RCC 7860 (cell line): Measurements from ENCODE around the gene MYRIP.
"Not testable (repeated sequence)": the region's sequence is repeated elsewhere in the genome, so short reads cannot be mapped to it uniquely, and the experiment has no call there.

Experiments
- DNase-seq: peaks from one replicate; pipeline ENCODE4 v3.0.0-alpha.2; 2015; ENCODE audit warnings: low spot score
- FAIRE-seq: peaks from 2 replicates; lab custom pipeline; 2012; peaks lifted over from hg19 to GRCh38; lab: Jason Lieb, UNC

The MYRIP gene

GRCh38 chr3:40021338-40021737, 211.9 kb downstream of the MYRIP start:
- FAIRE-seq (no peak), DNase-seq (no peak)

DNA sequence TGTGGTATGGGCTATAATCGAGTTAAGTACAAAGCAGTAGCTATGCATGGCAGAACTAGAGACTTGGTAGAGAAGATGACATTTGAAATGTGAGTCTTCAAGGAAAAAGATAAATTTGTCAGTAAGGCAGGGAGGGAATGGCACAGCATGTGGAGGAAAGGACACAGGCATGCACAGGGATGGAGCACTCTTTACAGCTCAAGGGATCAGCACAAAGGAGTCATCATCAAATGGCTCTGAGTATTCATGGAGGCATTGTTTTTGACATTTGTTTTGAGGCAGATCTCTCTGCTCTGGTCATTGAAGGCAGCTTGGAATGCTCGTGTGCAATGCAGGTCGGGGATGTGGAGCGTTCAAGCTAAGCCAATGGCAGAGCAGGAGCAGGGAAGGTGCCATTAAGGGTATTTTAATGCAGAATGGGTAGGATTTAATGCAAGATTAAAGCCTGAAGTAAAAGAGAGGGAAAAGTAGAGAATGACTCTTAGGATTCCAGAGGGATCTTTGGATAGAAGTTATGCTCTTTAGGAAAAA, 213.0 kb downstream of the MYRIP start:
- DNase-seq (no peak), FAIRE-seq (no peak)

DNA sequence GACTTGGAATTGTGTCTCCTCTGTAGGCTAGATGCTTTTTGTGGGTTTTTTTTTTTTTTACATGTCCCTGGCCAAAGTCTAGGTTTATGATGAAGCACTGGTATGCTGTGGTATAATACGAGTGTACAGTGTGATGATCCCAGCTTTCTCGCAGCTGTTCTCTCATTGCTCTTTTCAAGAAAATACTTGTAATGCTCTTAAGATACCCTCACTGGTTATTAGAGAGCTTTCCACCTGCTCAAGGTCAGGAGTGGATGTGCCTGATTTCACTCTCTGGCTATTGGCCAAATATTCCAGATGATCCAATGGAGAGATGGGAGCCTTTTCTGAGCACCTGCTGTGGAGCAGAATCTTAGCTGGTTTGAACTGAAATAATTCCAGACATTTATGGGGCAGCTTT, 215.1 kb downstream of the MYRIP start:
- DNase-seq (no peak), FAIRE-seq (no peak)

DNA sequence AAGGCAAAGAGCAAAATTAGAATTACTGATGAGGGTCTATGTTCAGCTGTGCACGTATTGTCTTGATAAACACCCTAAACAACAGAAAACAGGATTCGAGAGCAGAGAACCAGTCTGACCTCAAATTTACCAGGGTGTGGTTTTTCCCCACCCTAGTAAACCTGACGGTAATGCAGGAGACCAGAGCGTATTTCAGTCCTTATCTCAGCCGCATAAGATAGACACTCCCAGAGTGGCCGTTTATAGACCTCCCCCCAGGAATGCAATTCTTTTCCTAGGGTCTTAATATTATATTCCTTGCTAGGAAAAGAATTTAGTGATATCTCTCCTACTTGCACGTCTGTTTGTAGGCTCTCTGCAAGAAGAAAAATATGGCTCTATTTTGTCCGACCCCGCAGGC, 216.5 kb downstream of the MYRIP start:
- DNase-seq, FAIRE-seq: not testable (repeated sequence)

- FAIRE-seq, result no peak
- no peak for DNase-seq
These were observed 225.8 kb downstream of the MYRIP start for GRCh38 chr3:40035177-40035576.

- FAIRE-seq, result no peak
- DNase-seq, result no peak
These were observed 228.2 kb downstream of the MYRIP start for GRCh38 chr3:40037582-40037981.

GRCh38 chr3:40042752-40043443, 233.5 kb downstream of the MYRIP start:
- FAIRE-seq, result no peak

GRCh38 chr3:40043444-40043755, 234.0 kb downstream of the MYRIP start:
- no peak for FAIRE-seq
- no peak for DNase-seq

More at GRCh38 chr3:40042752-40043443, 233.5 kb downstream of the MYRIP start:
- no peak for DNase-seq

DNA sequence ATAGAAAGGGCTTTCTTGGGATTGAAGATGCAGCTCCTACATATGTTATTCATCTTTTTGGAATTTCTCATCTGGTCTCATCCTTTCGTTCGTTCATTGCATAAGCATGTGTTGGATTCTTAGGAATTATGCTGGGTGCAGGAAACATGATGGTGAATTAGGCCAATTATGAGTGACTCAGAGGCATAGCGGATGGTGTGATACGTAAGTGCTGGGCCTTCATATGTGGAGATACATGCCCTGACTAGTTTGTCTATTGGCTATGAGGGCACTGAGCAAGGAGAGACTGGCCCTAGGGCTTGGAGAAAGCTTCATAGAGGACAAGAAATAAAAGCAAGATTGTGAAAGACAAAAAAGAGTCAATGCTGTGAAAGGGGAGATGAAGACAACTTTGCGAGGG, 235.1 kb downstream of the MYRIP start:
- FAIRE-seq (no peak), DNase-seq (no peak)

- DNase-seq (no peak), FAIRE-seq (no peak)
These were observed 235.6 kb downstream of the MYRIP start for GRCh38 chr3:40045051-40045450.

GRCh38 chr3:40046149-40046548, 236.7 kb downstream of the MYRIP start:
- DNase-seq (no peak), FAIRE-seq (no peak)

GRCh38 chr3:40047406-40047805, 238.0 kb downstream of the MYRIP start:
- FAIRE-seq (no peak), DNase-seq (no peak)

DNA sequence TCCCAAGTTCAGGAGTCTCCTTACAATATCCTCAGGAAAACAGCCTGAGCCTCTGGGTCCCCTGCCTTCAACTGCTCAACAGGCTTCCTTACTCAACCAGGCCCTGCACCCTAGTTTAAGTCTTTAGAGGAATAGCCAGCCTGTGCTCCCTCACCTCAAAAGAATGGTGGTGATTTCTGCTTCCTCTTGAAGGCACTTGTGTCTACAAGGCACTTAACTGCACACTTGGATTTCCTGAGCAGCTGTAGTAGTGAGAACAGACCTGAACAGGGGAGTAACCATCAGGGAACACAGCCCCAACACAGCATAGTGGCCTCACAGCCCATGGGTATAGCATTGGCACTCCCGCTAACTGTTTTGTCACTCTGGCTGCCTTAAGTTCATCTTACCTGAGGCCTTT, 244.3 kb downstream of the MYRIP start:
- no peak for DNase-seq
- no peak for FAIRE-seq

- DNase-seq (no peak), FAIRE-seq (no peak)
These were observed 245.3 kb downstream of the MYRIP start for GRCh38 chr3:40054568-40055222.

DNA sequence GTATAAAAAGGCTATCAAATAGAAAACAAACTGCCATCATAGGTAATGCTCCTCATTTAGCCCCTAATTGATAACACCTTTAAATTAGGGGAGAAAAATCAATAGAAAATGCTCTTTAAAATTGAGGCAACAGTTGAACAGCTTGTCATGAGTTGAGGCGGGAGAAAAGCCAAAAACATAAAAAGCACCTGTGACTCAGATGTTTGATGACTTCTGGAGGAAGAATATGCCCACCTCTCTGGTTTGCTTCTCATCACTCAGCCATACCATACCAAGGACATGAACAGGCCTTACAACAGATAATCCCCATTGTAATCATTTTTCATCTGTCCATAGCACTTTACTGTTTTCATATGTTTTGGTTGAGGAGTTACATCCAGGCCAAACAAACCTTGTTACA, 246.0 kb downstream of the MYRIP start:
- FAIRE-seq, result no peak

DNA sequence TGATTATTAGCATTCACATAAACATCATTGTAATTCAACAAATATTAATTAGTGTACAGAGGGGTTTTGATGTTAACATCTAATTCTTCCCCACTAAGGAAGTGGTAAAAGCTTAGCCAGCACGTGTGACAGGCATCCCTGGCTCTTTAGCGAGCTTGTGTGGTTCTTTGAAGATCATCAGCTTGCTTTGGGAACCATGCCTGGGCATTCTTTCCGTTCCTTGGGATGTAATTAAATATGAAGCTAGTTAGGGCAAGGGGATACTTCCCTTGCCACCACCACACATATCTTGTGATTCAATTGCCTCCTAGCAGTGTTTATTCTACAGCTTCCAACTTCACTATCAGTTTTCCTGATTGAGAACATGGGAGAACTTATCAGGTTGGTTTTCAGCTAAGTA, 246.5 kb downstream of the MYRIP start:
- FAIRE-seq, result no peak
- DNase-seq, result no peak

More for the DNA sequence above, 246.0 kb downstream of the MYRIP start:
- DNase-seq, result no peak

- no peak for DNase-seq
- FAIRE-seq, result no peak
These were observed 247.7 kb downstream of the MYRIP start for GRCh38 chr3:40057077-40057476.

GRCh38 chr3:40057786-40058185, 248.4 kb downstream of the MYRIP start:
- no peak for FAIRE-seq
- DNase-seq, result no peak

DNA sequence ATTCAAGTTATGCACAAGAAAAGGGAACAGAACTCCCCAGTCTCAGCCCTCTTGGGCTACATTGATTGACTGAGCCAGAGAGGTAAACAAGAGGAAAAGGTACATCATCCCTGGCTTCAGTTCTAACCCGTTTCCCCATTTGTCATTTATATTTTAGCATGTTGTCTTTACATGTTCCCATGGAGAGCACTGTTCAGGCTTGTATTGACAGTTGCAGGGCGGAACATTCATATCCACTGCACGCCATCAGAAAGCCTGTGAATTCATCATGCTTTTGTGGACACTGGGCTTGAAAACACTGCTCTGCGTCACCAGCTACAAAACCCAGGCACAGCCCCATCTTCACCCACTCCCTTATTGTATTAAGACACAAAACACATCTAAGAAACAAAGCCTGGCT, 259.2 kb downstream of the MYRIP start:
- FAIRE-seq, result no peak
- DNase-seq, result no peak

GRCh38 chr3:40070816-40071215, 261.4 kb downstream of the MYRIP start:
- FAIRE-seq (no peak), DNase-seq (no peak)

GRCh38 chr3:40071683-40072238, 262.4 kb downstream of the MYRIP start:
- FAIRE-seq (no peak), DNase-seq (no peak)

DNA sequence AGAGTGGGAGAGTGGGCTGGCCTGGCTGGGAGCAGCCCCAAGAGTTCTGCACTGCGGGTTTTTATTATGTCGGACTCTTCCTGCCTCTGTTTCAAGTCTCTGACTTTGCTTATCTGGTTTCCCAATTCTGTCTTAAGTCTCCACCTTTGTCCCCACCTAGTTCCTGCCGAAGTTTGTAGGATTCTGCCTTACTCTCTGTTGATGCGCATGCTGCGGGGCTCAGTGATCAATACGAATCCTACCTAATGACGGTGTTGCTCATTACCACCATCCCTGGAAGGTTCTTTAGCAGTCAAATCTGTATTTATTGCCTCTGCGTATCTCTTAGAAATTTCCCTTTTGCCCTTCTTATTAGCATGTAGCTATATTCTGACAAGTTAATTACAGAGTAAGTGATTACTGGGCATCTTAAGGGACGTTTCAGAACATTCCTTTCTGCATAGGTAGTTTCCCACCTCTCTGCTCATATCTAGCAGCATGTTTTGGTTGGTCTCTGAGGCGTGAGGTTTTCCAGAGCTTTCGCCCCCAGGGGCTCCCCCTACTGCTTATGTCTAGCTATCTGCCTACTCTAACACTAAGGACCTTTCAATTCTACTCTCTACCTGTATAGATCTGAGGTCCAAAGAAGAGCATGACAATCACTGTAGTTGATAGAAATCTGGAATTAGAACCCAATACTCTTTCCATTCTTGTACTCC, 264.1 kb downstream of the MYRIP start:
- DNase-seq (no peak), FAIRE-seq (no peak)
